ENCODE results near the gene LGR6.

The LGR6 gene

DNA sequence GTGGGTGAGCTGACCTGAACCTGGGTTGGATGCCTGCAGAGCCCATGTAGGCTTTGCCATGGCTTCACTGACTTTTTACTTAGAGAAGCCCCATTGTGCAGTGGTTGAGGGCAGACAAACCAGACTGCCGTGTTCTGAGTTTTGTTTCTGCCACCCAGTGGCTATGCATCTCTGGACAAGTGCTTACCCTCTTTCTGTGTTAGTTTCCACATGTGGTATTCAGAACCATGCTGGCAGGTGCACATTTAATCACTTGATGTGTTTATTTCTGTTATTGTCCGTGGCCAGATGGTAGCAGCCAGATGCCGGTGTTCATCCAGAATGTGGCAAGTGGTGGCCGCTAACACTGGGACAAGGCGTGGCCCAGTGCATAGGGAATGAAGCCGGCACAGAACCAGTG, 22.9 kb upstream of the LGR6 start:
- no peak for TF ChIP-seq FOXP2 (optimal IDR thresholded peaks at IDR 0.05; ENCODE audit: borderline replicate concordance, extremely low read depth, extremely low read length, insufficient read depth)
- no peak for TF ChIP-seq SIN3A (IDR thresholded peaks at IDR 0.05; ENCODE audit: borderline replicate concordance, insufficient read depth, low read length)
- TF ChIP-seq, protein P1, sequence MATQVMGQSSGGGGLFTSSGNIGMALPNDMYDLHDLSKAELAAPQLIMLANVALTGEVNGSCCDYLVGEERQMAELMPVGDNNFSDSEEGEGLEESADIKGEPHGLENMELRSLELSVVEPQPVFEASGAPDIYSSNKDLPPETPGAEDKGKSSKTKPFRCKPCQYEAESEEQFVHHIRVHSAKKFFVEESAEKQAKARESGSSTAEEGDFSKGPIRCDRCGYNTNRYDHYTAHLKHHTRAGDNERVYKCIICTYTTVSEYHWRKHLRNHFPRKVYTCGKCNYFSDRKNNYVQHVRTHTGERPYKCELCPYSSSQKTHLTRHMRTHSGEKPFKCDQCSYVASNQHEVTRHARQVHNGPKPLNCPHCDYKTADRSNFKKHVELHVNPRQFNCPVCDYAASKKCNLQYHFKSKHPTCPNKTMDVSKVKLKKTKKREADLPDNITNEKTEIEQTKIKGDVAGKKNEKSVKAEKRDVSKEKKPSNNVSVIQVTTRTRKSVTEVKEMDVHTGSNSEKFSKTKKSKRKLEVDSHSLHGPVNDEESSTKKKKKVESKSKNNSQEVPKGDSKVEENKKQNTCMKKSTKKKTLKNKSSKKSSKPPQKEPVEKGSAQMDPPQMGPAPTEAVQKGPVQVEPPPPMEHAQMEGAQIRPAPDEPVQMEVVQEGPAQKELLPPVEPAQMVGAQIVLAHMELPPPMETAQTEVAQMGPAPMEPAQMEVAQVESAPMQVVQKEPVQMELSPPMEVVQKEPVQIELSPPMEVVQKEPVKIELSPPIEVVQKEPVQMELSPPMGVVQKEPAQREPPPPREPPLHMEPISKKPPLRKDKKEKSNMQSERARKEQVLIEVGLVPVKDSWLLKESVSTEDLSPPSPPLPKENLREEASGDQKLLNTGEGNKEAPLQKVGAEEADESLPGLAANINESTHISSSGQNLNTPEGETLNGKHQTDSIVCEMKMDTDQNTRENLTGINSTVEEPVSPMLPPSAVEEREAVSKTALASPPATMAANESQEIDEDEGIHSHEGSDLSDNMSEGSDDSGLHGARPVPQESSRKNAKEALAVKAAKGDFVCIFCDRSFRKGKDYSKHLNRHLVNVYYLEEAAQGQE (IDR thresholded peaks at IDR 0.05; ENCODE audit: insufficient read depth in 1 of 2, low read depth in 2 of 2, low read length in 2 of 2) = no peak
- TF ChIP-seq POLR2AphosphoS5 (IDR thresholded peaks at IDR 0.05; ENCODE audit: low read depth, low read length) = no peak
- TF ChIP-seq TAF1 (IDR thresholded peaks at IDR 0.05; ENCODE audit: borderline replicate concordance, insufficient read depth, low read length) = no peak

DNA sequence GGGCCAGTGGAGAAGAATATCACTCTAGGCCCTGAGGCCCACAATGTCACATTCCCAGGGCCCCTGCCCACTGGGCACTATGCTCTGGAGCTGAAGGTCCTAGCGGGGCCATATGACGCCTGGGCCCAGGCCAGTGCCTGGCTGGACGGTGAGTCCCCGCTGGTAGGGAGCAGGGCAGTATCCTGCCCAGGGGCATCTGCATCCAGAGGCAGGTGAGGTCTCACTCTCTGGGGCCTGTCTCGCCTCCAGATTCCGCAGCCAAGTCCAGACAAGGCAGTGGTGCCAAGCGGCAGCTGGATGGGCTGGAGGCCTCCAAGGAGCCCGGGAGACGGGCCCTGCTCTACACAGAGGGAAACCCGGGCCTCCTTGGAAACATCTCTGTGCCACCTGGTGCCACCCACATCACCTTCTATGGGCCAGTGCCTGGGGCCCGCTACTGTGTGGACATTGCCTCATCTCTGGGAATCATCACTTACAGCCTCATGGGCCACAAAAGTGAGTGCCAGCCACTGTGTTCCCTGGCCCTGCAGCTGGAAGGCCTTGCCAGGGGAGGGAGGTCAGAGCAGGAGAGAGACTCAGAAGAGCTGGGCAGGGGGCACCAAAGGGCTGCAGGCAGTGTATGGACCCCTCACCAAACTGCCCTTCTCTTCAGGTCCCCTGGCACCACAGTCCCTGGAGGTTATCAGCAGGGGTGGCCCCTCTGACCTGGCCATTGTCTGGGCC, 22.1 kb upstream of the LGR6 start:
- no peak for TF ChIP-seq FOXP2 (optimal IDR thresholded peaks at IDR 0.05; ENCODE audit: borderline replicate concordance, extremely low read depth, extremely low read length, insufficient read depth)
- TF ChIP-seq, protein P1 (IDR thresholded peaks at IDR 0.05; ENCODE audit: insufficient read depth in 1 of 2, low read depth in 2 of 2, low read length in 2 of 2) = no peak
- no peak for TF ChIP-seq SIN3A (IDR thresholded peaks at IDR 0.05; ENCODE audit: borderline replicate concordance, insufficient read depth, low read length)
- TF ChIP-seq POLR2AphosphoS5 (IDR thresholded peaks at IDR 0.05; ENCODE audit: low read depth, low read length) = no peak
- no peak for TF ChIP-seq TAF1 (IDR thresholded peaks at IDR 0.05; ENCODE audit: borderline replicate concordance, insufficient read depth, low read length)

DNA sequence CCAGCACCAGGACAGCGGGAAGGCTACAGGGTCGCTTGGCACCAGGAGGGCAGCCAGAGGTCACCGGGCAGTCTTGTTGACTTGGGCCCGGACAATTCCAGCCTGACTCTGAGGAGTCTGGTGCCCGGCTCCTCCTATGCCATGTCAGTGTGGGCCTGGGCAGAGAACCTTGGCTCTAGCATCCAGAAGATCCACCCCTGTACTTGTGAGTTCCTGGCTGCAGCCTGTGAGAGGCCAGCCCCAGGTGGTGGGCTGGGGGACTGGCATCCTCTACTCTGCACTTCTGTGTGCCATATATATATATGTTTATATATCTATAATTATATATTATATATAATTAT, 21.6 kb upstream of the LGR6 start:
- TF ChIP-seq SIN3A (IDR thresholded peaks at IDR 0.05; ENCODE audit: borderline replicate concordance, insufficient read depth, low read length) (no peak), TAF1 (IDR thresholded peaks at IDR 0.05; ENCODE audit: borderline replicate concordance, insufficient read depth, low read length) (no peak), FOXP2 (optimal IDR thresholded peaks at IDR 0.05; ENCODE audit: borderline replicate concordance, extremely low read depth, extremely low read length, insufficient read depth) (no peak), POLR2AphosphoS5 (IDR thresholded peaks at IDR 0.05; ENCODE audit: low read depth, low read length) (no peak)
- TF ChIP-seq, protein P1 (IDR thresholded peaks at IDR 0.05; ENCODE audit: insufficient read depth in 1 of 2, low read depth in 2 of 2, low read length in 2 of 2) = no peak

DNA sequence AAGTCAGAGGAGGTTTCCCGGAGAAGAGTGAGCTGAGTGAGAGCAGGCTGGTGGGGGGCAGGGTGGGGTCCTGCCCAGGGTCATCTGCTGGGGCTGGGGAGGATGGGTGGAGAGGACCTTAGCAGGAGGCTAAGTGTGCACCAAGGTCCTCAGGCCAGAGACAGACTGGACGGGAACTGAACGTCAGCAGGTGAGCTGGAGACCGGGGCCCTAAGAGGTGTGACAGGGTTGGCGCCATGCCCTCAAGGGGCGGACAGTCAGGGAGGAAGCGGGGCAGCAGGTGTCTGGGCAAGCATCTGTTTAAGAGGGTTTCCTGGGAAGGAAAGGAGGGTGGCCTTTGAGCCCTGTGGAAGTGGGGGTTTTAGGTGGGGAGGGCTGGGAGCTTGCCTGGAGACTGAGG, 19.6 kb upstream of the LGR6 start:
- no peak for TF ChIP-seq FOXP2 (optimal IDR thresholded peaks at IDR 0.05; ENCODE audit: borderline replicate concordance, extremely low read depth, extremely low read length, insufficient read depth)
- TF ChIP-seq TAF1 (IDR thresholded peaks at IDR 0.05; ENCODE audit: borderline replicate concordance, insufficient read depth, low read length) = no peak
- TF ChIP-seq POLR2AphosphoS5 (IDR thresholded peaks at IDR 0.05; ENCODE audit: low read depth, low read length) = no peak
- TF ChIP-seq, protein P1 (IDR thresholded peaks at IDR 0.05; ENCODE audit: insufficient read depth in 1 of 2, low read depth in 2 of 2, low read length in 2 of 2) = no peak
- TF ChIP-seq SIN3A (IDR thresholded peaks at IDR 0.05; ENCODE audit: borderline replicate concordance, insufficient read depth, low read length) = no peak

All from PFSK-1 (cell line).